Ramos (cell line): Measurements from ENCODE around the gene MAGI1.
"Not testable (repeated sequence)": the region's sequence is repeated elsewhere in the genome, so short reads cannot be mapped to it uniquely, and the experiment has no call there.

Source experiments
- in situ Hi-C: fragments of 300-500 bp; cut with MboI; formaldehyde crosslinking; loops from one replicate; pipeline ENCODE4 v1.14.3; 2022; ENCODE audit warnings: low sequenced_read_pairs; ENCODE audit not compliant: unreplicated experiment

MAGI1 gene

DNA sequence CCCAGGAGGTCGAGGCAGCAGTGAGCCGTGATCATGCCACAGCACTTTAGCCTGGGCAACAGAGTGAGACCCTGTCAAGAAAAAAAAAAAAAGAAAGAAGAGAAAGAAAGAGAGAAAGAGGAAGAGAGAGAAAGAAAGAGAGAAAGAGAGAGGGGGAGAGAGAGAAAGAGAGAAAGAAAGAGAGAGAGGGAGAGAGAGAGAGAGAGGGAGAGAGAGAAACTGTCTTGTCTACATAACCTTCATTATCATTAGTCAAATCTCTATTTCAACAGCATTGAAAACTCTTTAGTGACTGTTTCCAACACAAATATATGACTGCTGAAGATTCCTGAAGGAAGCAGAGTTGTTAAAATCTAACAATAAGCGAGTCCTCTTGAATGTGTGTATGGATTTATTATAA lies 304.3 kb downstream of the MAGI1 start:
- in situ Hi-C loops: no loop called here

- in situ Hi-C loops: no loop called here
Measured at GRCh38 chr3:65733459-65733858, 305.3 kb downstream of the MAGI1 start.

DNA sequence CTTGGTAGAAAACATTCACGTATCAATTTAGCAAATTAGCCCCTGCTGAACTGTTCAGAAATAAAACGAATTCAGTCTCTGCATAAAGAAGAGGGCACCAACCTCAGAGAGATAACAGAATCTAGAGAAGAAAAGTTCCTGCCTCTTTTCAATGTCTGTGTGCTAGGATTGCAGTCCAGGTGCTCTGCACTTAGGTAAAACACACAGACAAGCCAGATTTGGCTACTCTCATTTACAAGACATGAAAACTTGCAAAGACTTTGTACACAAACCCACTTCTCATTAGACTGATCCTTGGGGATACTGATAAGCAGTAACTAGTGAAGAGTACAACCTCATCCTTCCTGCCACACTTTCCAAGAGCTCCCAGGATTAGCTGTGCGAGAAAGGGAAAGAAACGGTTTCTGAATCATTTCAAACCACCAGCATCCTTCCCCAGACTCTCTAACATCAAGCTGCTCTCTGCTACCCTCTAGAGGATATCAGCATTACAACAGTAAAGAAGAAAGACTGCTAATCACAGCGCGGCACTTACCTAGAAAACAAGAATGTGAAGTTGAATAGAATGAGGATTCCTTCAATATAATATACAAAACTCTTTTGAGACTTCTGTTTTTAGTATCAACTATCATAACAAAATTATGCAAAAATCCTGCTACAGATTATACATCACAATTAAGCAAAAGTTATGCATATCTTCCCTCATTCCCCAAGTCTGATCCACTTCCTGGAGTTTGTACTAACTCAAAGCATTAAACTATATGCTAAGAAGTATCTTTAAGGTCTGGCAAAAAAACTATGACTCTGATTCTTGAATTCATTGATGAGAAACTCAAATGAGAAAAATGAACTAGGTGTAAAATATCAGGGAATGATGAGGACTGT lies 306.4 kb downstream of the MAGI1 start:
- in situ Hi-C loops: no loop called here

DNA sequence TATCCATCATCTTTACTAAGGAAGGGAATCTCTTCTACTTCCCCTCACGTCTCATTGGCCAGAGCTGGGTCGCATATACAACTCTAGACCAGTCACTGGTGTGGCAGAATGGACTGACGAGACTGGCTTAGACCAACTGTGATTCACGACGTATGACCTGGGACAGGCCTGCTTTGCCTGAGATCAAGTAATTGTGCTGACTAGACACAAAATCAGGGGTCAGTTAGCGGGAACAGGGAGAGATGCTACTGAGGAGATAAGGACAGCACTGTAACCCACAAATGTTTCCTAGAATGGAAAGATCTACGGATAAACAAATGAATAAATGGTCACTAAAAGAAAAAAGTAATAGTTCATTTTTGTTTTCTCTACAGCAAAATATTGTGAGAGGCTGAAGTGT lies 308.3 kb downstream of the MAGI1 start:
- in situ Hi-C loops: no loop called here

- in situ Hi-C loops: no loop called here
Measured at GRCh38 chr3:65729973-65730372, 308.7 kb downstream of the MAGI1 start.

DNA sequence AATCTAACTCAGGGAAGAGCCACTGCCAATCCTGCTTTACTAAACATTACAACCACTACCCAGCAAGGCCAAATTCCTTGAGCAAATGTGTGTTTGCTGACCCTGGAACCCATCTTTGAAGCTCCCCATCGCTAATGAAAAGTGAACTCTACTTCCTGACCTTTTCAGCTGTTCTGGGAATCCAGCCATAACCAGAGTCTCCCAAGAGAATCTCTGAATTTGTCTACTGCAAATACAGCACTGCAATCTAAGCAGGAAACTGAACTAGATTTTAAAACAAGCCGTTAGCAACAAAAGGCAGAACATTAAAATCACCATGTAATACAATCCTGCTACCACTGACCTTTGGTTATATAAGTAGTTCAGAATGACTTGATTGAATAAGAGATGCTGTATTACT lies 309.2 kb downstream of the MAGI1 start:
- in situ Hi-C loops: no loop called here

DNA sequence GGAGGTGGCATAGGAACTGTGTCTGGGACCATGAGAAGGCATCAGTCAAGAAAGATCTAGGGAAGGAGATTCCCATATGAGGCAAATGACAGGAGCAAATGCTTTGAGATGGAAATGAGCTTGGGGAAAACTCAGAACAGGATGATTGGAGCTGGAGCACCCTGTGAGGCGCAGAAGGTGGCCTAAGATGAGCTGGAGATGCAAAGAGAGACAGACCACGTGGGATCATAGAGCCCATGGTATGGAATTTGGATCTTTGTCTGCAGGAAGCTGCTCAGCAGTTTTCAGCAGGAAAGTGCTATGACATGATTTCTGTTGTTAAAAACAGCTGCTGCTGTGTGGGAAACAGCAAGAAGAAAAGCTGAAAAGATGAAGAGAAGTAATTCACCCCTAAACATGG lies 310.6 kb downstream of the MAGI1 start:
- in situ Hi-C loops: no loop called here

GRCh38 chr3:65723985-65724384 lies 314.7 kb downstream of the MAGI1 start:
- in situ Hi-C loops: no loop called here

GRCh38 chr3:65723011-65723410 lies 315.7 kb downstream of the MAGI1 start:
- in situ Hi-C loops: no loop called here

GRCh38 chr3:65720989-65721737 lies 317.6 kb downstream of the MAGI1 start:
- in situ Hi-C loops: no loop called here

DNA sequence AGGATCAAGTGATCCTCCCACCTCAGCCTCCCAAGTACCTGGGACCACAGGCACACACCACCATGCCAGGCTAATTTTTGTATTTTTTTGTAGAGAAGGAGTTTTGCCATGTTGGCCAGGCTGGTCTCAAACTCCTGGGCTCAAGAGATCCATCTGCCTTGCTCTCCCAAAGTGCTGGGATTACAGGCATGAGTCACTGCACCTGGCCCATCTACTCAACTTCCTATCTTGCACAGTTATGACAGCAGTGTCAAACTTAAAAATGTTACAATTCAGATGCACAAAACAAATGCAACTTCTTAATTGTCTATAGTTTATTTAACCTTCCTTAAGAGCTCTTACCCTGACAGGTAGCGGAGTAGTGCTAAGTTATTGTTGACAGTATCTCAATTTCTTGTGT lies 319.1 kb downstream of the MAGI1 start:
- in situ Hi-C loops: not testable (repeated sequence)

GRCh38 chr3:65717676-65718346 lies 320.9 kb downstream of the MAGI1 start:
- in situ Hi-C loops: no loop called here

DNA sequence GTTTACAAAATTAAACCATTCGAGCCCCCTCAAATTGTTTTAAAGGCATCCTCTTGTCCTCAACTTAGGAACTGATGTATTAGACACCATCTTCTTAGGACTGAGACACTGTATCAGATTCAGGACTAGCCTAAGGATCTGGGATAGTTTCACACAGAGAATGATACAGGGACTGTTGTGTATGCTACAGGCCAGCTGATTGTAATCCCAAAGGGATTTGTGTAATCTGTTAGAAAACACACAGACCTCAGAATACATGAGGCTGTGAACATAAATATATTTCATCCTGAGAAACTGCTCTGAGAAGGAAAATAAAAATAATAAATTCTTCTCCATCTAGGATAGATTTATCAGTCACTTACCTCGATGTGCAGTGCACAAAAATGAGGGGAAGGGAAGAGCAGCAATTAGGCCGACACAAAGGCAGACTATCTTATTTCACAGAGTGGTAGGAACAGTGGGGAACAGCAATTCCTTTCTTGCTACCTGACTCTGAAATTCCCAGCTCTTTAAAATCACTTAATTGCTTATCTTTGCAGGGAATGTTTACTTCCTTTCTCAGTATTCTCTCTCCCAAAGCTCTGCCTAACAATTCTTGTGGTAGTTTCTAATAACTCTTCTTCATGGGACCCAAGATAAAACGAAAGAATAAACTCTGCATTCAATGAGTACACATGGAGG lies 322.5 kb downstream of the MAGI1 start:
- in situ Hi-C loops: no loop called here

DNA sequence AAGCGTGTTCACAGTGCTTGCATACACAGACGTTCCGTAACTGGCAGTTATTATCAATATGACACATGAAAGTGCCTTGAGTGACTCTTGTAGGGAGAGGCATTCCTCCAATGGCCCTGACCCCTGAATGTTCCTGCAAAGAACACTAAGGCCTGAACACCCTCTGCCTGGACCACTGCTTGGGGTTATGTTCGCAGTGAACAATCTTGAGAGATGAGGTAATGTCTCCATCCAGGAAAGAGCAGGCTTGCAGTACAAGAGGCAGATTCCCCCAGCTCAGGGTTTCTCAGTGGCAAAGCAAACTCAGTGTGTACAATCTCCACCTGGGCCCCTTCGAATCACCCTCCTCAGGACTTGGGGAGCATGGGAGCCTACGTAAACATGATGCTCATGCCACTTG lies 324.6 kb downstream of the MAGI1 start:
- in situ Hi-C loops: no loop called here

DNA sequence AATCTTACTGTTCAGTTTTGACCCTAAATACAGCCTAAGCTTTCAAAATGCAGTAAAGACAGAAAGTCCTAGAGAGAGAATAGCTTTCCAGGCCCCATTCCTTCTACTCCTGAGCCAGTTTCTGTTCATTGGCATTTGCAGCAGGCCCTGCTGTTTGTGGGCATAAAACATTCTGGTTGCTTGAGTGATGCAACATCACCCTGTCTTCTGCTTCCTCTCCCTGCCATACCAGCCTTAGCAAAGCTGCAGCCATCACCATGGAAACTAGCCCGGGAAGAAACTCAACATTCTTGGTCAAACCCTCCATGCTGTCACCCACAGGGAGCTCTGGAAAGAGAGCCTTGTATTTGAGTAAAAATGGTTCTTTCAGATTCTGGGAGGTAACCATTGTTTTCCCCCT lies 325.7 kb downstream of the MAGI1 start:
- in situ Hi-C loops: no loop called here

DNA sequence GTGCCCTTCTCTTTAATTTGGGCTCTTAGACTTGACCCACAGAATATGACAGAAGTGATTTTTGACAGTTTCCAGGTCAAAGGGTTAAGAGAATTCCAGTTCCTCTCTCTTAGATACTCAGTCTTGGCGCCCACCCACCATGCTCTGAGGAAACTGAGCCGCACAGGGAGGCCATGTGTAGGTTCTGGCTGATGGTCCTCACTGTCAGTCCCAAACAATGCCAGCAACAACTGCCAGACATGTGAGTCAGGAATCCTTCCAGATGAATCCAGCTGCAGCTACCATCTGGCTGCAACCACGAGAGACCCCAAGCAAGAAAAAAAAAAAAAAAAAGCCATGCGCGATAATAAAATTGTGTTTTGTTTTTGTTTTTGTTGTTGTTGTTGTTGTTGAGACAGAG lies 326.6 kb downstream of the MAGI1 start:
- in situ Hi-C loops: no loop called here

GRCh38 chr3:65706776-65707568 lies 331.7 kb downstream of the MAGI1 start:
- in situ Hi-C loops: no loop called here

DNA sequence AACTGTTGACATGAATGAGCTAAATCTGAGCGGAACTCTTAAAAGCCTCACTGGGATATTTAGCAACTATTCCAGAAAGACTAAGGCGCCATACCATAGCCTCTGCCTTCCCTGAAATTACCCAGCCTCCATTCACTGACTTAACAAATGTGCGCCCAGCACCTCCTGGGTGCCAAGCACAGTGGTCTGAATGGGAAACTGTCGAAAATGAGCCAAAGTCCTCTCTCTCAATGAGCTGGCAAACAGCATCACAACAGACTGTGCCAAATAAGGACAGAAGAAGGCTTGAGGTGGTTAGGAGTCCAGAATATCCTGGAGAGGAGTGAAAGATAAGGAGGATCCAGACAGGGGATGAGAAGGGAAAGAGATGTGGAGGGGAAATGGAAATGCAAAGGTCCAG lies 332.4 kb downstream of the MAGI1 start:
- in situ Hi-C loops: no loop called here

GRCh38 chr3:65703820-65704219 lies 334.9 kb downstream of the MAGI1 start:
- in situ Hi-C loops: no loop called here

- in situ Hi-C loops: no loop called here
Measured at GRCh38 chr3:65703026-65703425, 335.7 kb downstream of the MAGI1 start.
